ENCODE data around the gene ARSB.

Gene ARSB

GRCh38 chr5:78829811-78830527, 155.1 kb downstream of the ARSB start:
- H3K27ac ChIP-seq: peak overlapping the region; percentile 58 to 65
- no peak for TF ChIP-seq CTCF (IDR thresholded peaks at IDR 0.05)
- no peak for DNase-seq (ENCODE audit: low spot score)
- no peak overlapping the region for H3K4me3 ChIP-seq

- DNase-seq (ENCODE audit: low spot score): no peak
- TF ChIP-seq CTCF (IDR thresholded peaks at IDR 0.05): no peak
- Histone ChIP-seq H3K4me3 (no peak overlapping the region), H3K27ac (no peak overlapping the region)
Observed at GRCh38 chr5:78827725-78828124, 157.4 kb downstream of the ARSB start.

GRCh38 chr5:78824831-78825281, 160.3 kb downstream of the ARSB start:
- Histone ChIP-seq H3K4me3 (no peak overlapping the region), H3K27ac (peak overlapping the region; percentile 37 to 66)
- no peak for DNase-seq (ENCODE audit: low spot score)
- no peak for TF ChIP-seq CTCF (IDR thresholded peaks at IDR 0.05)

- Histone ChIP-seq H3K4me3 (no peak overlapping the region), H3K27ac (no peak overlapping the region)
- TF ChIP-seq CTCF (IDR thresholded peaks at IDR 0.05): no peak
- DNase-seq (ENCODE audit: low spot score): no peak
Observed at GRCh38 chr5:78823196-78823595, 161.9 kb downstream of the ARSB start.

GRCh38 chr5:78821536-78822021, 163.5 kb downstream of the ARSB start:
- no peak for DNase-seq (ENCODE audit: low spot score)
- Histone ChIP-seq H3K27ac (no peak overlapping the region), H3K4me3 (no peak overlapping the region)
- no peak for TF ChIP-seq CTCF (IDR thresholded peaks at IDR 0.05)

DNA sequence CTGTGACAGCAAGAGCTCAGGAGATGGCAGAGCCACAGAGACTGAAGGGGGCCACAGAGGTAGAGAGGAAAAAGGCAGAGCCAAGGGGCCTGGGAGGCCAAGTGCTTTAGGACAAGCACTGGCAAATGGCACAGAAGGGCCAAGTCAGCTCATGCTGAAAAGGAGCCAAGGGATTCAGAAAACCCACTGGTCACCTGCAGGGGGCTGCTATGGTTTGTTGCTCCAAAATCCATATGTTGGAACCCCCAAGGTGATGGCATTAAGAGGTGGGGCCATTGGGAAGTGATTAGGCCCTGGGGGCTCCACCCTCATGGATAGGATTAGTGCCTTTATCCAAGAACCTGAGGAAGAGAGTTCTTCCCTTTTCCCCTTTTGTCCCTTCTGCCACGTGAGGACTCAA, 165.4 kb downstream of the ARSB start:
- DNase-seq (ENCODE audit: low spot score): no peak
- H3K27ac ChIP-seq: no peak overlapping the region
- no peak for TF ChIP-seq CTCF (IDR thresholded peaks at IDR 0.05)
- H3K4me3 ChIP-seq: no peak overlapping the region

GRCh38 chr5:78819166-78819565, 165.9 kb downstream of the ARSB start:
- no peak for DNase-seq (ENCODE audit: low spot score)
- Histone ChIP-seq H3K4me3 (no peak overlapping the region), H3K27ac (no peak overlapping the region)
- no peak for TF ChIP-seq CTCF (IDR thresholded peaks at IDR 0.05)
